GM18907 (cell line): Measurements from ENCODE around the gene DNAJC15.

ENCODE experiments used
- ATAC-seq: cut with Tn5 transposase; IDR thresholded peaks from one replicate; pipeline ENCODE4 v1.9.1; 2021; ENCODE audit warnings: mild to moderate bottlenecking, moderate library complexity; ENCODE audit not compliant: unreplicated experiment

Gene DNAJC15

GRCh38 chr13:43153436-43154090, 130.2 kb downstream of the DNAJC15 start:
- no peak for ATAC-seq

GRCh38 chr13:43154156-43154651, 130.8 kb downstream of the DNAJC15 start:
- no peak for ATAC-seq

GRCh38 chr13:43154839-43155238, 131.5 kb downstream of the DNAJC15 start:
- no peak for ATAC-seq

- ATAC-seq, result no peak
These were observed 133.5 kb downstream of the DNAJC15 start for GRCh38 chr13:43156916-43157315.

GRCh38 chr13:43157796-43158195, 134.4 kb downstream of the DNAJC15 start:
- no peak for ATAC-seq

- no peak for ATAC-seq
These were observed 135.1 kb downstream of the DNAJC15 start for GRCh38 chr13:43158516-43158915.

- no peak for ATAC-seq
These were observed 135.7 kb downstream of the DNAJC15 start for GRCh38 chr13:43159026-43159461.
